HepG2 (cell line): ENCODE measurements around the gene PPIL3. TPM values are rescaled to one million over a fixed set of nuclear protein-coding genes. Genes with fewer than 3 reads are reported as not detected.

ENCODE experiments used
- ATF7 ChIP-seq, 2 experiments: fragments of 450-650 bp in 1 of 2; sonication (generic) in 1 of 2; formaldehyde crosslinking in 1 of 2; IDR thresholded peaks; 2 replicates each; pipeline versions ENCODE4 v1.4.0 to v1.6.1; 2016 to 2020; ENCODE audit warnings: antibody characterized with exemption in 1 of 2, mild to moderate bottlenecking in 1 of 2, missing genetic modification reagents in 1 of 2
- CBX5 ChIP-seq: sonication (generic); formaldehyde crosslinking; IDR thresholded peaks from 2 replicates; pipeline ENCODE4 v1.4.0; 2020; ENCODE audit warnings: missing genetic modification reagents, borderline replicate concordance
- FOXK1 ChIP-seq: sonication (generic); formaldehyde crosslinking; IDR thresholded peaks from 2 replicates; pipeline ENCODE4 v1.4.0; 2020; ENCODE audit warnings: low read depth, missing genetic modification reagents, borderline replicate concordance
- GABPA ChIP-seq, 2 experiments: IDR thresholded peaks; 2 replicates each; pipeline ENCODE4 v1.6.1; 2011 to 2016; ENCODE audit warnings: low read depth in 2 of 2, low read length in 1 of 2, missing biosample characterization in 1 of 2, missing genetic modification characterization in 1 of 2
- GABPB1 ChIP-seq: IDR thresholded peaks from 2 replicates; pipeline ENCODE4 v1.6.1; 2016; ENCODE audit warnings: mild to moderate bottlenecking, missing genetic modification reagents, moderate library complexity, missing compliant biosample characterization
- KLF16 ChIP-seq, 2 experiments: sonication (generic) in 1 of 2; formaldehyde crosslinking in 1 of 2; IDR thresholded peaks; 2 replicates each; pipeline versions ENCODE4 v1.6.1 to v1.8.0; 2016 to 2023; ENCODE audit warnings: missing genetic modification reagents in 2 of 2, missing compliant biosample characterization in 1 of 2
- TBL1XR1 ChIP-seq: fragments of 150-350 bp; IDR thresholded peaks from 2 replicates; pipeline ENCODE4 v1.6.1; 2014; ENCODE audit warnings: borderline replicate concordance, low read length; ENCODE audit not compliant: partially characterized antibody
- ZFAT ChIP-seq: sonication (generic); formaldehyde crosslinking; conservative IDR thresholded peaks from 2 replicates; pipeline ENCODE4 v1.8.1; 2023; ENCODE audit warnings: missing genetic modification reagents, inconsistent platforms
- ZNF232 ChIP-seq: sonication (generic); formaldehyde crosslinking; IDR thresholded peaks from 2 replicates; pipeline ENCODE4 v1.4.0; 2020; ENCODE audit warnings: missing genetic modification reagents, borderline replicate concordance
- ZNF331 ChIP-seq: sonication (generic); formaldehyde crosslinking; IDR thresholded peaks from 2 replicates; pipeline ENCODE4 v1.4.0; 2020; ENCODE audit warnings: missing genetic modification reagents
- ZNF501 ChIP-seq: sonication (generic); formaldehyde crosslinking; IDR thresholded peaks from 2 replicates; pipeline ENCODE4 v1.5.1; 2020; ENCODE audit warnings: mild to moderate bottlenecking, moderate library complexity, missing genetic modification reagents
- ZNF510 ChIP-seq: sonication (generic); formaldehyde crosslinking; IDR thresholded peaks from 2 replicates; pipeline ENCODE4 v1.4.0; 2020; ENCODE audit warnings: low read depth, mild to moderate bottlenecking, missing genetic modification reagents
- ZNF563 ChIP-seq: sonication (generic); formaldehyde crosslinking; IDR thresholded peaks from 2 replicates; pipeline ENCODE4 v1.8.0; 2022; ENCODE audit warnings: mild to moderate bottlenecking, moderate library complexity, missing genetic modification reagents
- ZNF605 ChIP-seq: sonication (generic); formaldehyde crosslinking; IDR thresholded peaks from 2 replicates; pipeline ENCODE4 v1.8.0; 2022; ENCODE audit warnings: mild to moderate bottlenecking, missing genetic modification reagents
- ZNF772 ChIP-seq: sonication (generic); formaldehyde crosslinking; IDR thresholded peaks from 2 replicates; pipeline ENCODE4 v1.5.0; 2020; ENCODE audit warnings: mild to moderate bottlenecking, missing genetic modification reagents
- polyA plus RNA-seq, 8 experiments: library from polyadenylated mRNA; depleted of rRNA in 3 of 8; stranded (reverse) in 7 of 8; unstranded in 1 of 8; fragments of >200 nt; fragmentation: Illumina TruSeq in 4 of 8; extraction: Trizol in 4 of 8; gene quantifications; 2 replicates each; pipeline versions ENCODE4 v1.2.1 to v1.2.3, GENCODE V29; 2011 to 2016; ENCODE audit warnings: low read depth in 4 of 8, missing spikeins in 1 of 8, mixed read lengths in 1 of 8; ENCODE audit not compliant: insufficient read depth in 1 of 8
- total RNA-seq, 5 experiments: library from RNA; depleted of rRNA; stranded (reverse); fragments of >200 nt; fragmentation: Illumina TruSeq; extraction: Trizol; gene quantifications; 2 replicates each; pipeline ENCODE4 v1.2.3, GENCODE V29; 2016; ENCODE audit warnings: low read depth in 1 of 5
- TF ChIP-seq, protein P1 (sequence below), 2 experiments: sonication (generic) in 1 of 2; formaldehyde crosslinking in 1 of 2; IDR thresholded peaks; 2 replicates each; pipeline versions ENCODE4 v1.4.0 to v1.6.1; 2018 to 2020; ENCODE audit warnings: missing genetic modification reagents in 2 of 2, borderline replicate concordance in 1 of 2, low read depth in 1 of 2, mild to moderate bottlenecking in 1 of 2, missing biosample characterization in 1 of 2
- TF ChIP-seq, protein P2 (sequence below): sonication (generic); formaldehyde crosslinking; IDR thresholded peaks from 2 replicates; pipeline ENCODE4 v1.5.0; 2020; ENCODE audit warnings: missing genetic modification reagents, mild to moderate bottlenecking, borderline replicate concordance
- TF ChIP-seq, protein P3 (sequence below): IDR thresholded peaks from 2 replicates; pipeline ENCODE4 v1.6.1; 2016; ENCODE audit warnings: low read depth
- TF ChIP-seq, protein P4 (sequence below): sonication (generic); formaldehyde crosslinking; conservative IDR thresholded peaks from 2 replicates; pipeline ENCODE4 v1.4.0; 2020; ENCODE audit warnings: missing genetic modification reagents
- TF ChIP-seq, protein P5 (sequence below): sonication (generic); formaldehyde crosslinking; IDR thresholded peaks from 2 replicates; pipeline ENCODE4 v1.5.1; 2020; ENCODE audit warnings: mild to moderate bottlenecking, moderate library complexity, missing genetic modification reagents

Gene PPIL3
- total and polyA plus RNA-seq, 2 of the 13 experiments (the other 11 are each of a cell fraction or from before 2014, with no cell fraction given): 98.7 to 107 TPM

DNA sequence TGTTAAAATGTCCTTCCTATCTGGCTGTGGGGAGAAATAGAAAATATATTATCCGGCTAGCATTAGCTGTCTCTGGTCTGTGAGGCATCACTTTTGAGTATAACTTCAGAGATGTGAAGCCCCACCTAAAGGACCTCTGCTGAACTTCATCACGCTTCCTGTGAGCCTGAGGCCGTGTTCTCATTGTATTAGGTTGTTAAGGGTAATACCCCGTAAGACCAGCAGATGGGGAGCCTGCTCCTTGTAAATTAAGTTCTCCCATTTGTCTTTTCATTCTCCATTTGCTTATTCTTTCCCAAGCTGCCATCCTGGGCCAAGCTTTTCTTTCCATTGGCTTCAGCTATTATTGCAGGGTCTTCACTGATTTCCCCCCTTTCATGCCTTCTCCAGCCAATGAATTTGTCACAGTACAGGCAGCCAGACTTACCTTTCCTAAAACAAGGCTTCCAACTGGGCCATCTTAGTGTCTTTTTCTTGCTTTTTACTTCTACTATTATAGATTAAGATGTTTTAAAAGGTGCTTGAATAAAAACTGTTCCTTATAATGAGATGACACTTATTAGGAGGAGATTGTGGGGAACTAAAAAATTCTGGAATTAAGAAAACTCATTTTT, 12.7 kb upstream of the PPIL3 start (continued):
- TF ChIP-seq ZNF331 (CRISPR knock-in tag) (peak; percentile 17; the same call in 1 of the 2 replicates), KLF16 (CRISPR knock-in tag; IDR thresholded peaks at IDR 0.05) (peak in 1 of 2 experiments; percentile 20; a peak in 1 of 4 replicates), GABPA (IDR thresholded peaks at IDR 0.05; ENCODE audit: low read depth, low read length) (no peak), GABPA (CRISPR knock-in tag; IDR thresholded peaks at IDR 0.05; ENCODE audit: low read depth) (peak; percentile 40; the same call in 1 of the 2 replicates), TBL1XR1 (no peak), ZNF232 (no peak), ZNF501 (CRISPR knock-in tag) (peak; percentile 37; the same call in 1 of the 2 replicates), ZNF510 (CRISPR knock-in tag) (0 out of 2 replicates have a peak, but pooled peaks have one; percentile 40), CBX5 (CRISPR knock-in tag) (no peak), ATF7 (IDR thresholded peaks at IDR 0.05) (no peak), ATF7 (CRISPR knock-in tag; IDR thresholded peaks at IDR 0.05) (no peak), GABPB1 (CRISPR knock-in tag) (no peak), FOXK1 (no peak), ZFAT (CRISPR knock-in tag) (no peak), ZNF605 (peak; percentile 40; the same call in 1 of the 2 replicates), ZNF772 (CRISPR knock-in tag) (no peak), ZNF563 (no peak)
- TF ChIP-seq, protein P1, sequence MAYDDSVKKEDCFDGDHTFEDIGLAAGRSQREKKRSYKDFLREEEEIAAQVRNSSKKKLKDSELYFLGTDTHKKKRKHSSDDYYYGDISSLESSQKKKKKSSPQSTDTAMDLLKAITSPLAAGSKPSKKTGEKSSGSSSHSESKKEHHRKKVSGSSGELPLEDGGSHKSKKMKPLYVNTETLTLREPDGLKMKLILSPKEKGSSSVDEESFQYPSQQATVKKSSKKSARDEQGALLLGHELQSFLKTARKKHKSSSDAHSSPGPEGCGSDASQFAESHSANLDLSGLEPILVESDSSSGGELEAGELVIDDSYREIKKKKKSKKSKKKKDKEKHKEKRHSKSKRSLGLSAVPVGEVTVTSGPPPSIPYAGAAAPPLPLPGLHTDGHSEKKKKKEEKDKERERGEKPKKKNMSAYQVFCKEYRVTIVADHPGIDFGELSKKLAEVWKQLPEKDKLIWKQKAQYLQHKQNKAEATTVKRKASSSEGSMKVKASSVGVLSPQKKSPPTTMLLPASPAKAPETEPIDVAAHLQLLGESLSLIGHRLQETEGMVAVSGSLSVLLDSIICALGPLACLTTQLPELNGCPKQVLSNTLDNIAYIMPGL (CRISPR knock-in tag; IDR thresholded peaks at IDR 0.05; ENCODE audit: borderline replicate concordance in 1 of 2, low read depth in 1 of 2): peak; percentile 48 to 66; a peak in 3 of 4 replicates
- TF ChIP-seq, protein P2, sequence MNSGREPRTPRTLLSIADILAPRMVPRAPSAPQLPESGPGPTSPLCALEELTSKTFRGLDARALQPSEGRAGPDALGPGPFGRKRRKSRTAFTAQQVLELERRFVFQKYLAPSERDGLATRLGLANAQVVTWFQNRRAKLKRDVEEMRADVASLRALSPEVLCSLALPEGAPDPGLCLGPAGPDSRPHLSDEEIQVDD (CRISPR knock-in tag): no peak
- TF ChIP-seq, protein P3, sequence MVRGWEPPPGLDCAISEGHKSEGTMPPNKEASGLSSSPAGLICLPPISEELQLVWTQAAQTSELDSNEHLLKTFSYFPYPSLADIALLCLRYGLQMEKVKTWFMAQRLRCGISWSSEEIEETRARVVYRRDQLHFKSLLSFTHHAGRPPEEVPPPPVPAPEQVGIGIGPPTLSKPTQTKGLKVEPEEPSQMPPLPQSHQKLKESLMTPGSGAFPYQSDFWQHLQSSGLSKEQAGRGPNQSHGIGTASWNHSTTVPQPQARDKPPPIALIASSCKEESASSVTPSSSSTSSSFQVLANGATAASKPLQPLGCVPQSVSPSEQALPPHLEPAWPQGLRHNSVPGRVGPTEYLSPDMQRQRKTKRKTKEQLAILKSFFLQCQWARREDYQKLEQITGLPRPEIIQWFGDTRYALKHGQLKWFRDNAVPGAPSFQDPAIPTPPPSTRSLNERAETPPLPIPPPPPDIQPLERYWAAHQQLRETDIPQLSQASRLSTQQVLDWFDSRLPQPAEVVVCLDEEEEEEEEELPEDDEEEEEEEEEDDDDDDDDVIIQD (CRISPR knock-in tag): peak; percentile 65; the same call in 1 of the 2 replicates
- TF ChIP-seq, protein P4, sequence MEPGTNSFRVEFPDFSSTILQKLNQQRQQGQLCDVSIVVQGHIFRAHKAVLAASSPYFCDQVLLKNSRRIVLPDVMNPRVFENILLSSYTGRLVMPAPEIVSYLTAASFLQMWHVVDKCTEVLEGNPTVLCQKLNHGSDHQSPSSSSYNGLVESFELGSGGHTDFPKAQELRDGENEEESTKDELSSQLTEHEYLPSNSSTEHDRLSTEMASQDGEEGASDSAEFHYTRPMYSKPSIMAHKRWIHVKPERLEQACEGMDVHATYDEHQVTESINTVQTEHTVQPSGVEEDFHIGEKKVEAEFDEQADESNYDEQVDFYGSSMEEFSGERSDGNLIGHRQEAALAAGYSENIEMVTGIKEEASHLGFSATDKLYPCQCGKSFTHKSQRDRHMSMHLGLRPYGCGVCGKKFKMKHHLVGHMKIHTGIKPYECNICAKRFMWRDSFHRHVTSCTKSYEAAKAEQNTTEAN (CRISPR knock-in tag): no peak
- TF ChIP-seq, protein P5, sequence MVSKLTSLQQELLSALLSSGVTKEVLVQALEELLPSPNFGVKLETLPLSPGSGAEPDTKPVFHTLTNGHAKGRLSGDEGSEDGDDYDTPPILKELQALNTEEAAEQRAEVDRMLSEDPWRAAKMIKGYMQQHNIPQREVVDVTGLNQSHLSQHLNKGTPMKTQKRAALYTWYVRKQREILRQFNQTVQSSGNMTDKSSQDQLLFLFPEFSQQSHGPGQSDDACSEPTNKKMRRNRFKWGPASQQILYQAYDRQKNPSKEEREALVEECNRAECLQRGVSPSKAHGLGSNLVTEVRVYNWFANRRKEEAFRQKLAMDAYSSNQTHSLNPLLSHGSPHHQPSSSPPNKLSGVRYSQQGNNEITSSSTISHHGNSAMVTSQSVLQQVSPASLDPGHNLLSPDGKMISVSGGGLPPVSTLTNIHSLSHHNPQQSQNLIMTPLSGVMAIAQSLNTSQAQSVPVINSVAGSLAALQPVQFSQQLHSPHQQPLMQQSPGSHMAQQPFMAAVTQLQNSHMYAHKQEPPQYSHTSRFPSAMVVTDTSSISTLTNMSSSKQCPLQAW (CRISPR knock-in tag): peak; percentile 28; the same call in 1 of the 2 replicates
